A673 (cell line): ENCODE results near the gene NXT1. TPM values are rescaled to one million over a fixed set of nuclear protein-coding genes. Genes with fewer than 3 reads are reported as not detected.

ENCODE experiments used
- BruUV-seq: library from RNA; stranded (reverse); fragments of 400-500 nt; replicated peaks from 2 replicates; lab custom pipeline; 2021; lab: Mats Ljungman, UMichigan
- CTCF ChIA-PET: fragments of 300-600 bp; sonication (Branson Sonifier 250); formaldehyde crosslinking; loops from one replicate; lab custom pipeline; 2022; ENCODE audit warnings: antibody characterized with exemption; lab: Charles Lee
- POLR2A ChIA-PET: fragments of 300-600 bp; sonication (Branson Sonifier 250); formaldehyde crosslinking; loops from one replicate; lab custom pipeline; 2022; ENCODE audit warnings: antibody characterized with exemption; ENCODE audit not compliant: low non-redundant PET; lab: Charles Lee
- DNase-seq: peaks from one replicate; pipeline ENCODE4 v3.0.0-alpha.2; 2015; ENCODE audit warnings: low spot score
- H3K27ac ChIP-seq: fragments of 200-600 bp; sonication (generic); 2 replicates; pipeline ENCODE4 v1.5.1; 2016; ENCODE audit warnings: mixed run types, low read depth, mild to moderate bottlenecking, mixed read lengths, antibody characterized with exemption, low read length; ENCODE audit not compliant: poor library complexity, severe bottlenecking
- H3K27me3 ChIP-seq: fragments of 200-600 bp; sonication (generic); replicated peaks from 2 replicates; pipeline ENCODE4 v1.6.1; 2017; ENCODE audit warnings: mixed run types, low read depth, mild to moderate bottlenecking, mixed read lengths, antibody characterized with exemption, low read length; ENCODE audit not compliant: insufficient read depth, poor library complexity
- H3K36me3 ChIP-seq: fragments of 200-600 bp; sonication (generic); 2 replicates; pipeline ENCODE4 v1.6.1; 2016; ENCODE audit warnings: mixed run types, mild to moderate bottlenecking, mixed read lengths, antibody characterized with exemption, low read length; ENCODE audit not compliant: insufficient read depth, poor library complexity, severe bottlenecking
- H3K4me1 ChIP-seq: fragments of 200-600 bp; sonication (generic); 2 replicates; pipeline ENCODE4 v1.6.1; 2017; ENCODE audit warnings: mixed run types, mild to moderate bottlenecking, mixed read lengths, antibody characterized with exemption, low read length; ENCODE audit not compliant: insufficient read depth, poor library complexity, severe bottlenecking
- H3K4me3 ChIP-seq: fragments of 200-600 bp; sonication (generic); 2 replicates; pipeline ENCODE4 v1.5.1; 2016; ENCODE audit warnings: low read depth, mixed run types, mild to moderate bottlenecking, mixed read lengths, low read length; ENCODE audit not compliant: poor library complexity, severe bottlenecking
- H3K9me3 ChIP-seq: fragments of 200-600 bp; sonication (generic); 2 replicates; pipeline ENCODE4 v1.6.1; 2016; ENCODE audit warnings: mixed run types, low read depth, mild to moderate bottlenecking, mixed read lengths, antibody characterized with exemption, low read length; ENCODE audit not compliant: poor library complexity, severe bottlenecking
- CTCF ChIP-seq: fragments of 300-800, 200-600 bp; sonication (generic); conservative IDR thresholded peaks from 2 replicates; pipeline ENCODE4 v1.5.1; 2017; ENCODE audit warnings: low read depth, mild to moderate bottlenecking, antibody characterized with exemption, low read length, moderate library complexity, mixed read lengths
- EZH2 ChIP-seq: fragments of 200-600 bp; sonication (generic); IDR thresholded peaks from 2 replicates; pipeline ENCODE4 v1.6.1; 2017; ENCODE audit warnings: borderline replicate concordance, low read depth, mild to moderate bottlenecking, mixed read lengths, antibody characterized with exemption, low read length; ENCODE audit not compliant: poor library complexity, severe bottlenecking
- intact Hi-C: fragments of 100-400 bp; cut with micrococcal nuclease; formaldehyde crosslinking; loops from one replicate; pipeline ENCODE4 v1.10.0; 2022; ENCODE audit not compliant: unreplicated experiment
- total RNA-seq: library from RNA; stranded (reverse); gene quantifications from 2 replicates; pipeline ENCODE4 v1.2.3, GENCODE V29; 2021

Gene NXT1
- total RNA-seq, 1 experiment from 2014 or later: 34.4 TPM

DNA sequence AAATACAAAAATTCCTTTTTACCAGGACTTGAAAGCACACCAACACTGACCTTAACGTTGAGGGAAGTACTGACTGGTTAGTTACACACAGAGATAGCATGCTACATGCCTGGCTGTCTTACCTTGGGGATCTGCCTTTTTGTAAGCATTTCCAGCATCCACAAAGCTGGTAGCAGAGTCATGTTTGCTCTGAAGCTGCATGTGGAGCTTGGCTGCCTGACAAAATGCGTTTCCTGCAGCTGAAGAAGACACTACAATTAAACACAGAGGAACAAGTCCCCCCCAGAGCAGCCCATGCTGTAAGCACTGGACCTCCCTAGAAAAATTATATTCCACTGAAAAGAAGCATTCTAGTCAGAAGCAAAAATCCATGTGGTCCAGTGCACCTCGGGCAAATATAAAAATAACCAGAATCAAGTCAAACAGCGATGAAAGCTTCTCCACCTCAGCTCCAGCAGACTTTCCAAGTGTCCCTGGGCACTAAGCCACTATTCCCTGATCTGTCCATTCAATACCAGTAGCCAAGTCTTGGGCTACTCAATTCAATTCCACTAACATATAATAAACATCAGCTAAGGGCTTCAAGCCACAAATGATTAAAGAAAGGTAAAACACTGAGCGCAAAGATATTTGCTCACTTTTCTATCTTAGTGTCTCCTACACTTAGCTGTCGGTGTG is 46.5 kb downstream of the NXT1 start:
- intact Hi-C loops: no loop called here
- TF ChIP-seq CTCF (no peak), EZH2 (no peak)
- no TSS peak for BruUV-seq
- H3K27ac ChIP-seq: no peak overlapping the region
- H3K36me3 ChIP-seq: peaks cover 18% of the 10 kb centered on the region
- no peaks in the 10 kb centered on the region for H3K4me1 ChIP-seq
- H3K4me3 ChIP-seq: no peak overlapping the region
- DNase-seq: peak; percentile 6
- no peaks in the 10 kb centered on the region for H3K27me3 ChIP-seq
- H3K9me3 ChIP-seq: no peaks in the 10 kb centered on the region
- ChIA-PET CTCF (no interaction called here), POLR2A (no interaction called here)

- Histone ChIP-seq H3K27me3 (no peaks in the 10 kb centered on the region), H3K4me3 (no peak overlapping the region), H3K4me1 (no peaks in the 10 kb centered on the region), H3K27ac (no peak overlapping the region), H3K36me3 (peaks cover 18% of the 10 kb centered on the region), H3K9me3 (no peaks in the 10 kb centered on the region)
- no TSS peak for BruUV-seq
- no peak for TF ChIP-seq EZH2
- TF ChIP-seq CTCF: no peak
- no peak for DNase-seq
- intact Hi-C loops: no loop called here
- POLR2A ChIA-PET: no interaction called here
- CTCF ChIA-PET: no interaction called here
Measured at GRCh38 chr20:23397961-23398360, 47.4 kb downstream of the NXT1 start.

DNA sequence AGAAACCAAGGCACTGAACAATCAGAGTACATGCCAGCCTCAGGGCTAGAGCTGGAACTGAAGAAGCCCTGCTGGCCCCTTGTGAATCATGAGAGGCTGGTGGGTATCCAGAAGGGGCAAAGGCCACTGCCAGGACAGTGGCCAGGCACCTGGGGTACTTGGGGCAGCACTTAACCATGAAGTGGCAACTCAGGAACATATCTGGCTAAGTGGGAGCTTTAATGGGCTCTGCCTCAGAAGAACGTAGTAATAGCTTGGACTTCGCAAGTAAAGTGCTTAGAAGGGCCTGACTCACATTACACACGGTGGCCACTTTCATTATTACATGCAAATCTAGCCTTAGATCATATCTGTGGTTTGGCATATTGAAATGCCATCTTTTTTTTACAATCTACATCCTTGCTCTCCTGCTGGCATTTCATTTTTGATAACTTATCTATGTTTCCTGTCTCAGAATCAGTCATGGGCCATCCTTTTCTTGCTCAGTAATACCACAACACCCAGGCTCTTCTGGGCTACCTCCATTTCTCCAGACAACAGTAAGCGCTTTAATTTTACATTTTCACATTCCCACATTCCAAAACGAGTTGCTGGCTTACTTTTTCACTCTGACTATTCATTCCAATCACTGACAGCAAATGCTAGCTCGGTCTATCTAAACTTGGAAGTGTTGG is 49.1 kb downstream of the NXT1 start:
- Histone ChIP-seq H3K27ac (no peak overlapping the region), H3K36me3 (peaks cover 5% of the 10 kb centered on the region), H3K27me3 (no peaks in the 10 kb centered on the region), H3K4me1 (no peaks in the 10 kb centered on the region), H3K4me3 (no peak overlapping the region), H3K9me3 (no peaks in the 10 kb centered on the region)
- BruUV-seq: no TSS peak
- DNase-seq: peak; percentile 4
- intact Hi-C loops: no loop called here
- CTCF ChIA-PET: no interaction called here
- TF ChIP-seq EZH2: no peak
- TF ChIP-seq CTCF: no peak
- POLR2A ChIA-PET: no interaction called here
